Middle frontal gyrus (tissue), 1 donor: ENCODE data around the gene ATM.
"Not testable (repeated sequence)": the region's sequence is repeated elsewhere in the genome, so short reads cannot be mapped to it uniquely, and the experiment has no call there.

ENCODE experiments used
- DNase-seq: peaks from one replicate; pipeline ENCODE4 v3.0.0-alpha.2; 2015; ENCODE audit warnings: low spot score; ENCODE audit errors: extremely low spot score

Gene ATM

GRCh38 chr11:108278546-108278945 lies 55.7 kb downstream of the ATM start:
- no peak for DNase-seq

GRCh38 chr11:108278954-108279353 lies 56.1 kb downstream of the ATM start:
- DNase-seq: no peak

GRCh38 chr11:108286370-108286769 lies 63.5 kb downstream of the ATM start:
- DNase-seq: no peak

GRCh38 chr11:108286956-108287355 lies 64.1 kb downstream of the ATM start:
- DNase-seq: no peak

- DNase-seq: not testable (repeated sequence)
Observed at GRCh38 chr11:108289066-108289465, 66.2 kb downstream of the ATM start.

- DNase-seq: no peak
Observed at GRCh38 chr11:108289699-108290098, 66.8 kb downstream of the ATM start.

GRCh38 chr11:108293229-108293628 lies 70.4 kb downstream of the ATM start:
- no peak for DNase-seq

GRCh38 chr11:108302121-108302785 lies 79.4 kb downstream of the ATM start:
- DNase-seq: no peak

GRCh38 chr11:108307751-108308150 lies 84.9 kb downstream of the ATM start:
- DNase-seq: no peak

GRCh38 chr11:108313444-108313843 lies 90.6 kb downstream of the ATM start:
- no peak for DNase-seq

GRCh38 chr11:108316061-108316460 lies 93.2 kb downstream of the ATM start:
- DNase-seq: no peak

GRCh38 chr11:108319541-108320145 lies 96.8 kb downstream of the ATM start:
- DNase-seq: no peak

- DNase-seq: no peak
Observed at GRCh38 chr11:108322666-108323065, 99.8 kb downstream of the ATM start.

GRCh38 chr11:108324587-108324986 lies 101.7 kb downstream of the ATM start:
- DNase-seq: no peak

- no peak for DNase-seq
Observed at GRCh38 chr11:108333403-108333899, 110.6 kb downstream of the ATM start.

GRCh38 chr11:108338750-108339149 lies 115.9 kb downstream of the ATM start:
- DNase-seq: no peak

GRCh38 chr11:108340973-108341372 lies 118.1 kb downstream of the ATM start:
- DNase-seq: no peak

GRCh38 chr11:108341654-108342053 lies 118.8 kb downstream of the ATM start:
- DNase-seq: no peak

GRCh38 chr11:108343714-108344113 lies 120.8 kb downstream of the ATM start:
- DNase-seq: no peak

- DNase-seq: no peak
Observed at GRCh38 chr11:108345767-108346166, 122.9 kb downstream of the ATM start.

GRCh38 chr11:108346451-108346850 lies 123.6 kb downstream of the ATM start:
- no peak for DNase-seq

GRCh38 chr11:108351468-108351867 lies 128.6 kb downstream of the ATM start:
- no peak for DNase-seq

- DNase-seq: no peak
Observed at GRCh38 chr11:108364159-108364558, 141.3 kb downstream of the ATM start.
